Choroid plexus epithelial cell (primary cell): ENCODE data around the gene DOCK2.

Experiments used
- DNase-seq: peaks from one replicate; pipeline ENCODE4 v3.0.0-alpha.2; 2010; ENCODE audit warnings: low read depth
- H3K4me3 ChIP-seq: 2 replicates; pipeline ENCODE4 v1.5.1; 2011; ENCODE audit warnings: low read depth, mild to moderate bottlenecking, control low read depth, low read length, moderate library complexity
- TF ChIP-seq, protein P1 (sequence below): conservative IDR thresholded peaks from 2 replicates; pipeline ENCODE4 v1.5.1; 2011; ENCODE audit warnings: low read depth, mild to moderate bottlenecking, control low read depth, inconsistent platforms, low read length, moderate library complexity

Gene DOCK2

GRCh38 chr5:169650701-169651331, 13.7 kb downstream of the DOCK2 start:
- TF ChIP-seq, protein P1, sequence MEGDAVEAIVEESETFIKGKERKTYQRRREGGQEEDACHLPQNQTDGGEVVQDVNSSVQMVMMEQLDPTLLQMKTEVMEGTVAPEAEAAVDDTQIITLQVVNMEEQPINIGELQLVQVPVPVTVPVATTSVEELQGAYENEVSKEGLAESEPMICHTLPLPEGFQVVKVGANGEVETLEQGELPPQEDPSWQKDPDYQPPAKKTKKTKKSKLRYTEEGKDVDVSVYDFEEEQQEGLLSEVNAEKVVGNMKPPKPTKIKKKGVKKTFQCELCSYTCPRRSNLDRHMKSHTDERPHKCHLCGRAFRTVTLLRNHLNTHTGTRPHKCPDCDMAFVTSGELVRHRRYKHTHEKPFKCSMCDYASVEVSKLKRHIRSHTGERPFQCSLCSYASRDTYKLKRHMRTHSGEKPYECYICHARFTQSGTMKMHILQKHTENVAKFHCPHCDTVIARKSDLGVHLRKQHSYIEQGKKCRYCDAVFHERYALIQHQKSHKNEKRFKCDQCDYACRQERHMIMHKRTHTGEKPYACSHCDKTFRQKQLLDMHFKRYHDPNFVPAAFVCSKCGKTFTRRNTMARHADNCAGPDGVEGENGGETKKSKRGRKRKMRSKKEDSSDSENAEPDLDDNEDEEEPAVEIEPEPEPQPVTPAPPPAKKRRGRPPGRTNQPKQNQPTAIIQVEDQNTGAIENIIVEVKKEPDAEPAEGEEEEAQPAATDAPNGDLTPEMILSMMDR: no peak

DNA sequence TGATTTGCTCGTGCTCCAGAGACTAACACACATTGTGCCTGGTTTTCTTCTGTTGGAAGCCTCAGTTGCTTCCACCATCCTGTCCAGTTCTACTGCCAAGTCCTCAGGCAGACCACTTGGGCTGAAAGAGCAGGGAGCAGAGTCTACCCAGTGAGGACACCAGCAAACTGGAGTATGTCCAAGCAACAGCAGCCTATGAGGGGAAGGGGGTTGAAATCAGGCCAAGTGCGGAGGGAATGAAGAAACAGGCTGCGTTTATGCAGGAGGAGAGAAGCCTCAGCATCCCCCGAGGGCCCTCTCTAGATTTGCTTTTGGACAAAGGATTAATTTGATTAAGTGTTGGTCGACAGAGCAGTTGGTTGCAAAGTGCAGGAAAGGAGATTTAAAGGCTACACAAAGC, 14.5 kb downstream of the DOCK2 start:
- DNase-seq: peak; percentile 13
- TF ChIP-seq, protein P1: no peak
- H3K4me3 ChIP-seq: no peak overlapping the region

More at GRCh38 chr5:169650701-169651331, 13.7 kb downstream of the DOCK2 start:
- H3K4me3 ChIP-seq: no peak overlapping the region
- DNase-seq: peak; percentile 70

GRCh38 chr5:169652057-169652456, 15.0 kb downstream of the DOCK2 start:
- no peak overlapping the region for H3K4me3 ChIP-seq
- DNase-seq: no peak
- TF ChIP-seq, protein P1: no peak

- TF ChIP-seq, protein P1: no peak
- no peak overlapping the region for H3K4me3 ChIP-seq
- no peak for DNase-seq
These were observed 16.0 kb downstream of the DOCK2 start for GRCh38 chr5:169653091-169653490.

DNA sequence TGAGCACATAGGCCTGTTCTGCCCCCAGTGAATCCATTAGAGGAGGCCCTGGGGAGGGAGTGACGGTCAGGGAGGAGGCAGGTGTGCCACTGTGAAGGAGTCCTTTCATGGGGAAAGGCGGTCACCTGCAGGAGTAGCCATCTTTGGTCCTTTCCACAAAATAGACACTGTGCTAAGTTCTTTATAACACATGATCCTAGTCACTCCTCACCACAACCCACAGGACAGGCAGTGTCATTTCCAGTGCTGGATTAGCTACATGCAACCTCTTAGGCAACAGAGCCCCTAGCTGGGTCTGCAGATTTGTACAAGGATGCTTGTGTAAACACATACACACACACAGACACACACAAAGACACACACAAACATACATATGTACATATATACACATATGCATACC, 18.3 kb downstream of the DOCK2 start:
- DNase-seq: no peak
- TF ChIP-seq, protein P1: no peak
- H3K4me3 ChIP-seq: no peak overlapping the region

- H3K4me3 ChIP-seq: no peak overlapping the region
- DNase-seq: peak; percentile 51
These were observed 19.2 kb downstream of the DOCK2 start for GRCh38 chr5:169656125-169656901.

More at GRCh38 chr5:169656125-169656901, 19.2 kb downstream of the DOCK2 start:
- TF ChIP-seq, protein P1: no peak
